ENCODE measurements around the gene KDM4C. TPM values are rescaled to one million over a fixed set of nuclear protein-coding genes. Genes with fewer than 3 reads are reported as not detected.
A peak's percentile ranks its signal among the peaks of the same experiment; 100 is the strongest.

Gene KDM4C
- total and polyA plus RNA-seq, 2 of the 8 experiments (the other 6 are each of a cell fraction or from before 2014, with no cell fraction given): 13.0 to 26.1 TPM

GRCh38 chr9:6788162-6789016 is 30.6 kb downstream of the KDM4C start:
- peak overlapping the region; percentile 85; the same call in 1 of the 2 replicates for H2BK12ac ChIP-seq (ENCODE audit: low read depth, low read length)
- no peak overlapping the region for H2AFZ ChIP-seq (ENCODE audit: low read length)
- peak overlapping the region; percentile 79 for H4K91ac ChIP-seq (replicated peaks; ENCODE audit: insufficient read length, low read length)
- peaks cover 0 to 76% of the 10 kb centered on the region in 2 experiments; a peak in 2 of 4 replicates for H3K79me2 ChIP-seq (ENCODE audit: control insufficient read depth in 1 of 2, insufficient read depth in 2 of 2, low read length in 2 of 2)
- no peaks in the 10 kb centered on the region for H3K23me2 ChIP-seq (ENCODE audit: low read depth, low read length)
- no peak overlapping the region for H3K9ac ChIP-seq (replicated peaks in 1 of 4; ENCODE audit: extremely low read depth in 1 of 4, low read depth in 3 of 4, low read length in 3 of 4)
- H3K79me1 ChIP-seq (ENCODE audit: low read depth, low read length): no peaks in the 10 kb centered on the region; the same call in 1 of the 2 replicates
- H3K23ac ChIP-seq (ENCODE audit: insufficient read length): no peak overlapping the region
- no peaks in the 10 kb centered on the region for H3K27me3 ChIP-seq (replicated peaks in 1 of 4; ENCODE audit: control insufficient read depth in 3 of 4, extremely low read depth in 1 of 4, insufficient read depth in 3 of 4, low read length in 3 of 4)
- WGBS, 2 experiments (ENCODE audit: extremely low coverage in 1 of 2, insufficient coverage in 1 of 2, insufficient read length in 1 of 2, insufficient replicate concordance in 2 of 2, low coverage in 1 of 2, low lambda C conversion rate in 2 of 2, missing lambda C conversion rate in 1 of 2): 69% methylated on average over 8 of the region's 8 CpGs; no CpG with 5 or more reads in 1 of the 2 experiments
- no peaks in the 10 kb centered on the region for H3K36me3 ChIP-seq (ENCODE audit: control insufficient read depth in 2 of 4, insufficient read depth in 4 of 4, low read length in 3 of 4)
- ChIA-PET POLR2A (ENCODE audit: partially characterized antibody) (interaction anchor here (0.6 to 1.3 kb wide), 5 partner anchors 9 to 58 kb away, joined by 3 to 4 read pairs (median 3); no protein-coding TSS in a partner anchor), CTCF (ENCODE audit: partially characterized antibody) (interaction anchor here (0.8 kb wide), 1 partner anchor 10 kb away, joined by 3 read pairs; no protein-coding TSS in a partner anchor)
- H3K14ac ChIP-seq (ENCODE audit: insufficient read length): no peak overlapping the region
- H3K4ac ChIP-seq (replicated peaks; ENCODE audit: insufficient read length, low read depth, low read length): peak overlapping the region; percentile 16
- H3K4me3 ChIP-seq (ENCODE audit: extremely low read depth in 1 of 4, insufficient read depth in 2 of 4, low read depth in 3 of 4, low read length in 4 of 4): no peak overlapping the region
- peaks cover 4 to 17% (median 11%) of the 10 kb centered on the region in 4 experiments for H3K4me1 ChIP-seq (replicated peaks in 1 of 4; ENCODE audit: control insufficient read depth in 3 of 4, insufficient read depth in 4 of 4, low read length in 3 of 4)
- H2BK120ac ChIP-seq (replicated peaks; ENCODE audit: low read depth, low read length): no peak overlapping the region
- H3K56ac ChIP-seq (replicated peaks; ENCODE audit: insufficient read length, low read depth, low read length): no peak overlapping the region
- no peaks in the 10 kb centered on the region for H3K9me3 ChIP-seq (ENCODE audit: insufficient read depth in 2 of 2, low read depth in 1 of 2, low read length in 1 of 2)
- no peak for DNase-seq (ENCODE audit: low read depth in 1 of 2, low spot score in 2 of 2)
- H2BK5ac ChIP-seq (ENCODE audit: low read depth, low read length): 0 out of 2 replicates have a peak overlapping the region, but pooled peaks have one; percentile 35
- peak overlapping the region; percentile 83 for H2AK5ac ChIP-seq (ENCODE audit: low read depth, low read length)
- no peak overlapping the region for H4K8ac ChIP-seq (ENCODE audit: extremely low read depth, insufficient read depth, low read length)
- H3K18ac ChIP-seq (ENCODE audit: extremely low read depth, low read length): peak overlapping the region; percentile 34
- peak overlapping the region; percentile 30 to 37; a peak in 2 of 4 replicates for H3K4me2 ChIP-seq (ENCODE audit: insufficient read depth in 1 of 2, low read depth in 2 of 2, low read length in 2 of 2)
- peak; percentile 24 for FAIRE-seq
- no peak overlapping the region for H3K27ac ChIP-seq (ENCODE audit: low read depth, low read length)
- peak overlapping the region; percentile 8; the same call in 1 of the 2 replicates for H2BK20ac ChIP-seq (ENCODE audit: low read length)
- H4K20me1 ChIP-seq (replicated peaks in 1 of 2; ENCODE audit: control insufficient read depth in 1 of 2, insufficient read depth in 2 of 2, low read length in 2 of 2): no peaks in the 10 kb centered on the region
- H2BK15ac ChIP-seq (ENCODE audit: low read length): peak overlapping the region; percentile 76; the same call in 1 of the 2 replicates
- no peak overlapping the region for H4K5ac ChIP-seq (ENCODE audit: insufficient read length, low read depth, low read length)
- TF ChIP-seq RFX5 (IDR thresholded peaks at IDR 0.05; ENCODE audit: borderline replicate concordance, low read depth, low read length) (no peak), HDAC2 (IDR thresholded peaks at IDR 0.05; ENCODE audit: borderline replicate concordance in 1 of 2, low read depth in 2 of 2, low read length in 2 of 2) (no peak), POU5F1 (IDR thresholded peaks at IDR 0.05; ENCODE audit: low read depth, low read length) (no peak), HDAC6 (IDR thresholded peaks at IDR 0.05; ENCODE audit: low read depth, low read length) (no peak), BCL11A (IDR thresholded peaks at IDR 0.05; ENCODE audit: low read depth in 2 of 2, low read length in 2 of 2) (no peak), NANOG (IDR thresholded peaks at IDR 0.05; ENCODE audit: insufficient read depth, low read depth, low read length, poor library complexity, severe bottlenecking) (no peak), JUND (IDR thresholded peaks at IDR 0.05; ENCODE audit: low read length) (no peak), PHF8 (conservative IDR thresholded peaks at IDR 0.05; ENCODE audit: low read depth, low read length) (no peak), CHD1 (IDR thresholded peaks at IDR 0.05; ENCODE audit: low read depth, low read length) (no peak), MAFK (IDR thresholded peaks at IDR 0.05; ENCODE audit: low read depth, low read length) (no peak), SIX5 (IDR thresholded peaks at IDR 0.05; ENCODE audit: low read depth, low read length) (no peak)

Measured in H1 (cell line).